GM12873 (cell line): ENCODE measurements around the gene YPEL4.

Experiments used
- TF ChIP-seq, protein P1 (sequence below): IDR thresholded peaks from 2 replicates; pipeline ENCODE4 v1.5.1; 2012; ENCODE audit warnings: low read depth, mild to moderate bottlenecking, moderate library complexity, low read length, control low read depth; ENCODE audit not compliant: insufficient read depth; ENCODE audit errors: missing control alignments

Gene YPEL4

DNA sequence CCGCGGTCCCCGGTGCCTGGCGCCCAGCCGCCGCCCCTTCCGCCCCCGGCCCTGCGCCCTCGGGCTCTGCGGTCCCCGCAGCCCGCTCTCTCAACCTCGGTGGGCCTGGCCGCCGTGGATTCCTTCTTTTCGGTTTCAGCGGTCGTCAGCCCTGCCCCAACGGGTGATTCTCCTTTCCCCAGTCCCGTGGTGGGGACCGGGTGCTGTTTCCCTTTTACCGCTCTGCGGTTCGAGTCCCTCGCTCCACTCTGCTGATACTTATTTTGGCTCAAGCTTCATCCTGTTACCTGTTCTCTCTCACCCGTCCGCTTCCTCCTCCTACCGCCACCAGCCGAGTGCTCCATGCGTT lies 18.7 kb upstream of the YPEL4 start:
- TF ChIP-seq, protein P1, sequence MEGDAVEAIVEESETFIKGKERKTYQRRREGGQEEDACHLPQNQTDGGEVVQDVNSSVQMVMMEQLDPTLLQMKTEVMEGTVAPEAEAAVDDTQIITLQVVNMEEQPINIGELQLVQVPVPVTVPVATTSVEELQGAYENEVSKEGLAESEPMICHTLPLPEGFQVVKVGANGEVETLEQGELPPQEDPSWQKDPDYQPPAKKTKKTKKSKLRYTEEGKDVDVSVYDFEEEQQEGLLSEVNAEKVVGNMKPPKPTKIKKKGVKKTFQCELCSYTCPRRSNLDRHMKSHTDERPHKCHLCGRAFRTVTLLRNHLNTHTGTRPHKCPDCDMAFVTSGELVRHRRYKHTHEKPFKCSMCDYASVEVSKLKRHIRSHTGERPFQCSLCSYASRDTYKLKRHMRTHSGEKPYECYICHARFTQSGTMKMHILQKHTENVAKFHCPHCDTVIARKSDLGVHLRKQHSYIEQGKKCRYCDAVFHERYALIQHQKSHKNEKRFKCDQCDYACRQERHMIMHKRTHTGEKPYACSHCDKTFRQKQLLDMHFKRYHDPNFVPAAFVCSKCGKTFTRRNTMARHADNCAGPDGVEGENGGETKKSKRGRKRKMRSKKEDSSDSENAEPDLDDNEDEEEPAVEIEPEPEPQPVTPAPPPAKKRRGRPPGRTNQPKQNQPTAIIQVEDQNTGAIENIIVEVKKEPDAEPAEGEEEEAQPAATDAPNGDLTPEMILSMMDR: no peak

- TF ChIP-seq, protein P1: peak; percentile 49
These were observed 18.2 kb upstream of the YPEL4 start, which contains the start of gene ZDHHC5 for GRCh38 chr11:57667736-57668433. ZDHHC5 (plus strand) TSS chr11:57668114; CDS start chr11:57673091, 4,977 bp downstream.

GRCh38 chr11:57667117-57667735 lies 17.5 kb upstream of the YPEL4 start:
- TF ChIP-seq, protein P1: no peak

- TF ChIP-seq, protein P1: no peak
These were observed 14.3 kb upstream of the YPEL4 start for GRCh38 chr11:57663975-57664374.

GRCh38 chr11:57662893-57663292 lies 13.2 kb upstream of the YPEL4 start:
- TF ChIP-seq, protein P1: peak; percentile 30

DNA sequence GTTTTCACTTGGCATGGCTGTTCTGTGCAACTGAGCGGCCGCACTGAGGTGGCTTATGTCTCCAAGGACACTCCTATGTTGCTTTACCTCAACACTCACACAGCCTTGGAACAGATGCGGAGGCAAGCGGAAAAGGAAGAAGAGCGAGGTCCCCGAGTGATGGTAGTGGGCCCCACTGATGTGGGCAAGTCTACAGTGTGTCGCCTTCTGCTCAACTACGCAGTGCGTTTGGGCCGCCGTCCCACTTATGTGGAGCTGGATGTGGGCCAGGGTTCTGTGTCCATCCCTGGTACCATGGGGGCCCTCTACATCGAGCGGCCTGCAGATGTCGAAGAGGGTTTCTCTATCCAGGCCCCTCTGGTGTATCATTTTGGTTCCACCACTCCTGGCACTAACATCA lies 10.0 kb upstream of the YPEL4 start:
- TF ChIP-seq, protein P1: no peak

DNA sequence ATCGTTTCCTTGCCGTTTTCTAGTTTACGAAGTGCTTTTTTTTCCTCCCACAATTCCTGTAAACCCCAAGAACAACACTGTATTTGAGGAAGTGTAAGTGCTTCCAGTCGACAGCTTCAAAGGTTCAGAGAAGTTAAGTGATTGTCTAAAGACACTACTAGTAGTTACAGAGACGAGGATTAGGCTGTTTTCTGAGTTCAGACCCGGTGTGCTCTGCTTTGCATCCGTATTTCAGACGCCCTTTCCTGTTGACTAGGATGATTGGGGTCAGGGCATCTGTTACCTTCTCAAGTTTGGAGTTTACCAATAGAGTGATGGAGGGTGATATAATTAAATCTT lies 8.3 kb upstream of the YPEL4 start:
- TF ChIP-seq, protein P1: no peak
